Upper lobe of left lung (tissue), 4 donors: ENCODE data around the gene BRD1.

ENCODE experiments used
- POLR2A ChIP-seq, 4 donors: fragments of 450-650 bp; IDR thresholded peaks; one replicate each; pipeline ENCODE4 v1.5.1; 2016 to 2017; ENCODE audit warnings: antibody characterized with exemption in 4 of 4, mild to moderate bottlenecking in 2 of 4
- TF ChIP-seq, protein P1 (sequence below), 6 experiments: fragments of 450-650 bp in 4 of 6; fragments of 200-600 bp in 2 of 6; sonication (generic) in 2 of 6; IDR thresholded peaks; one replicate each; pipeline ENCODE4 v1.5.1; 2016 to 2019; ENCODE audit warnings: antibody characterized with exemption in 6 of 6

DNA sequence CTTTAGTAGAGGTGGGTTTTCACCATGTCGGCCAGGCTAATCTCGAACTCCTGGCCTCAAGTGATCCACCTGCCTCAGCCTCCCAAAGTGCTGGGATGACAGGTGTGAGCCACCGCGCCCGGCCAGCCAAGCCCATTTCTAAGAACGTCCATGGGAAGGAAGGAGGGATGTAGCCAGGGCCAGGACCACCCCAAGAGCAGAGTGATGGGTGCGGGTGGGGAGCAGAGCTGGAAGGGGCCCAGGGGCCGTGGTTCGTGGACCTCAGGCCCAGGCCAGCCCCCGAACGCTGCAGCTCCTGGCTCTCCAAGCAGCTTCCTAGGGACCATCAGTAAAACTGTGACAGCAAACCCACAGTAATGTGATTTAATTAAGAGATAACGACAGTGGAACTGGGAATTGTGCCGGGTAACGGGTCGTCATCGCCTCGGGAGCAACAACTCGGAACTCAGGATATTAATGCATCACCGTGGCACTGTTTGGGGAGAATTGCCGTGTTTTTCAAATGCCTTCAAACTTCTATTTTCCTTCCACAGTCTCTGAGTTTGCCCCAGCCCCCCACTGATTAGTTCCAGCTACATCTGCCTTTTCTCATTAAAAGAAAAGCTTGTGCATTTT lies 74.3 kb downstream of the BRD1 start:
- TF ChIP-seq, protein P1, sequence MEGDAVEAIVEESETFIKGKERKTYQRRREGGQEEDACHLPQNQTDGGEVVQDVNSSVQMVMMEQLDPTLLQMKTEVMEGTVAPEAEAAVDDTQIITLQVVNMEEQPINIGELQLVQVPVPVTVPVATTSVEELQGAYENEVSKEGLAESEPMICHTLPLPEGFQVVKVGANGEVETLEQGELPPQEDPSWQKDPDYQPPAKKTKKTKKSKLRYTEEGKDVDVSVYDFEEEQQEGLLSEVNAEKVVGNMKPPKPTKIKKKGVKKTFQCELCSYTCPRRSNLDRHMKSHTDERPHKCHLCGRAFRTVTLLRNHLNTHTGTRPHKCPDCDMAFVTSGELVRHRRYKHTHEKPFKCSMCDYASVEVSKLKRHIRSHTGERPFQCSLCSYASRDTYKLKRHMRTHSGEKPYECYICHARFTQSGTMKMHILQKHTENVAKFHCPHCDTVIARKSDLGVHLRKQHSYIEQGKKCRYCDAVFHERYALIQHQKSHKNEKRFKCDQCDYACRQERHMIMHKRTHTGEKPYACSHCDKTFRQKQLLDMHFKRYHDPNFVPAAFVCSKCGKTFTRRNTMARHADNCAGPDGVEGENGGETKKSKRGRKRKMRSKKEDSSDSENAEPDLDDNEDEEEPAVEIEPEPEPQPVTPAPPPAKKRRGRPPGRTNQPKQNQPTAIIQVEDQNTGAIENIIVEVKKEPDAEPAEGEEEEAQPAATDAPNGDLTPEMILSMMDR (IDR thresholded peaks at IDR 0.05): no peak
- no peak for TF ChIP-seq POLR2A (IDR thresholded peaks at IDR 0.05)
